Type B pancreatic cell (in vitro differentiated cells): Measurements from ENCODE around the gene GPD1L. TPM values are rescaled to one million over a fixed set of nuclear protein-coding genes. Genes with fewer than 3 reads are reported as not detected.

ENCODE experiments used
- DNase-seq: peaks from one replicate; pipeline ENCODE4 v3.0.0; 2021; ENCODE audit warnings: mixed read lengths; ENCODE audit not compliant: unreplicated experiment; ENCODE audit errors: extremely low spot score
- H3K27ac Mint-ChIP-seq: 2 replicates; pipeline ENCODE4 v1.8.0; 2021; ENCODE audit warnings: mild to moderate bottlenecking, mixed read lengths
- H3K27me3 Mint-ChIP-seq: 2 replicates; pipeline ENCODE4 v1.8.0; 2021; ENCODE audit warnings: mixed read lengths
- H3K36me3 Mint-ChIP-seq: 2 replicates; pipeline ENCODE4 v1.8.0; 2021; ENCODE audit warnings: mixed read lengths
- H3K4me1 Mint-ChIP-seq: one replicate; pipeline ENCODE4 v1.8.0; 2021; ENCODE audit warnings: mixed read lengths; ENCODE audit not compliant: unreplicated experiment
- H3K4me3 Mint-ChIP-seq: 2 replicates; pipeline ENCODE4 v1.8.0; 2021; ENCODE audit warnings: mild to moderate bottlenecking, mixed read lengths
- H3K9me3 Mint-ChIP-seq: 2 replicates; pipeline ENCODE4 v1.8.0; 2021; ENCODE audit warnings: mixed read lengths
- total RNA-seq: library from RNA; stranded (reverse); gene quantifications from 2 replicates; pipeline ENCODE4 v1.2.1, GENCODE V29; 2021; ENCODE audit warnings: low replicate concordance
- TF ChIP-seq, protein P1 (sequence below): fragments of 200-600 bp; sonication (generic); conservative IDR thresholded peaks from 2 replicates; pipeline ENCODE4 v1.5.0; 2021; ENCODE audit warnings: antibody characterized with exemption, mild to moderate bottlenecking

Gene GPD1L
- total RNA-seq, 1 donor from 2014 or later: 17.5 TPM

DNA sequence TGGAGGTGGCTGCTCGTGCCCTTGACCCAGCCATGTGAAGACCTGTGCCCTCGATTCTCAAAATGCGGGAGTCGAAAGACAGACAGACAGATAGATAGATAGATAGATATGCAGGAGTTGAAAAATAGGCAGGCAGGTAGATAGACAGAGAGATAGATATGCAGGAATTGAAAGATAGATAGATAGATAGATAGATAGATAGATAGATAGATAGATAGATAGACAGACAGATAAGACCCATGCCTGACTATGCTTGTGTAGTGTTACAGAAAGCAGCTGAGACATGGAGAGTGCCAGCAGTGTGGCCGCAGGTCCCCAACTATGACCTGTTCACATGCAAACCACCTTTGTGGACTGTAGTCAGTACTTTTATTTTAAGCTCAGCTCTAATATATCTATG, 17.2 kb downstream of the GPD1L start:
- TF ChIP-seq, protein P1, sequence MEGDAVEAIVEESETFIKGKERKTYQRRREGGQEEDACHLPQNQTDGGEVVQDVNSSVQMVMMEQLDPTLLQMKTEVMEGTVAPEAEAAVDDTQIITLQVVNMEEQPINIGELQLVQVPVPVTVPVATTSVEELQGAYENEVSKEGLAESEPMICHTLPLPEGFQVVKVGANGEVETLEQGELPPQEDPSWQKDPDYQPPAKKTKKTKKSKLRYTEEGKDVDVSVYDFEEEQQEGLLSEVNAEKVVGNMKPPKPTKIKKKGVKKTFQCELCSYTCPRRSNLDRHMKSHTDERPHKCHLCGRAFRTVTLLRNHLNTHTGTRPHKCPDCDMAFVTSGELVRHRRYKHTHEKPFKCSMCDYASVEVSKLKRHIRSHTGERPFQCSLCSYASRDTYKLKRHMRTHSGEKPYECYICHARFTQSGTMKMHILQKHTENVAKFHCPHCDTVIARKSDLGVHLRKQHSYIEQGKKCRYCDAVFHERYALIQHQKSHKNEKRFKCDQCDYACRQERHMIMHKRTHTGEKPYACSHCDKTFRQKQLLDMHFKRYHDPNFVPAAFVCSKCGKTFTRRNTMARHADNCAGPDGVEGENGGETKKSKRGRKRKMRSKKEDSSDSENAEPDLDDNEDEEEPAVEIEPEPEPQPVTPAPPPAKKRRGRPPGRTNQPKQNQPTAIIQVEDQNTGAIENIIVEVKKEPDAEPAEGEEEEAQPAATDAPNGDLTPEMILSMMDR: no peak
- no peaks in the 10 kb centered on the region for H3K27me3 Mint-ChIP-seq
- no peak for DNase-seq
- peaks cover 12% of the 10 kb centered on the region for H3K4me1 Mint-ChIP-seq
- H3K4me3 Mint-ChIP-seq: no peak overlapping the region
- H3K27ac Mint-ChIP-seq: no peak overlapping the region
- no peaks in the 10 kb centered on the region for H3K36me3 Mint-ChIP-seq
- no peaks in the 10 kb centered on the region for H3K9me3 Mint-ChIP-seq

DNA sequence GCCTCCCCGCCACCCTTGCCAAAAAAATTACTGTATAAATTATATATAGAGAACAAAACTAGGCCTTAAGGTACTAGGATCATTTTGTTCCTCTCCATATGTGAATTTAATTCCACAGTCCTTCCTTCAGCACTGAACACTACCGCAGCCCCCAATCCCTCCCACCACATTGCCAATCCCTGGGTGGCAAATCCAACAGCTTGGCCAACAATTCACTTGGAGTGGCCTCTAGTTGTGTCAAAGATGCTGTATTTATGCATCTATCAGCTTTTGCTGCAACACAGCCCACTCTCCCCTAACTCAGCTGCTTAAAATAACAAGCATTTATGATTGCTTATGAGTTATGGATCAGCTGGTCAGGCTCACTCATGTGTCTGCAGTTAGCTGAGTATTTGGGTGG, 18.6 kb downstream of the GPD1L start:
- no peak for DNase-seq
- Mint-ChIP-seq H3K9me3 (no peaks in the 10 kb centered on the region), H3K4me1 (peaks cover 25% of the 10 kb centered on the region), H3K27ac (no peak overlapping the region), H3K27me3 (no peaks in the 10 kb centered on the region), H3K36me3 (no peaks in the 10 kb centered on the region), H3K4me3 (no peak overlapping the region)
- TF ChIP-seq, protein P1: no peak

DNA sequence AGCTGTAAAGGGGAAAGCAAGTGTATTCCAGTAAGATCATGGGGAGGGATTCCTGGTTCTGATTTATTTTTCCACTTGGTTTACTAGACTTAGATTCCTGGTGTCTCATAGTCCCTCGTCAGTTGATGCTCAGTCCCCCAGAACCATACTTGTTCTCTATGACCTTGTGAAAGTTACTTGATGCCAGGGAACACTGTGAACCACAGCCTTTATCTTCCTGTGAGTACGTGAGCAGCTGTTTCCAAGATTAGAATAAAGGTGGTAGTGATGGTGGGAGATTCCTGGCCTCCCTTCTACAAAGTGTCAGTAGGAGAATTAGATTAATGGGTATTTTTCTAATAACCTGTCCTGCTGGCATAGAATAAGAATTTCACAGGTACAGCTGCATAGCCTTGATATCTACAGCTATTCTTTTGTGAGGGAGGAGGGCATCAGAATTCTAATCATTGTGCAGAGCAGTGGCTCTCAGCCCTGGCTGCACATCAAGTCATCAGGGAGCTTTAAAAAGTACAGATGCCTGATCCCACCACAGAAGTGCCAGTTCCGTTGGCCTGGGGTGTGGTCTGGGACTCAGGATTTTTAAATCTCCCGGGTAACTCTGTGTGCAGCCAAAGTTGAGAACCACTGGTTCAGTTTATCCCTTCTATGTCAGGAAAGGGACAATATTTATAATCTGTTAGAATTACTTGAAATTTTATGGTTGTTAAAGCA, 20.0 kb downstream of the GPD1L start:
- peaks cover 30% of the 10 kb centered on the region for H3K4me1 Mint-ChIP-seq
- no peak overlapping the region for H3K4me3 Mint-ChIP-seq
- DNase-seq: no peak
- no peak overlapping the region for H3K27ac Mint-ChIP-seq
- no peaks in the 10 kb centered on the region for H3K27me3 Mint-ChIP-seq
- TF ChIP-seq, protein P1: no peak
- no peaks in the 10 kb centered on the region for H3K9me3 Mint-ChIP-seq
- peaks cover 5% of the 10 kb centered on the region for H3K36me3 Mint-ChIP-seq

DNA sequence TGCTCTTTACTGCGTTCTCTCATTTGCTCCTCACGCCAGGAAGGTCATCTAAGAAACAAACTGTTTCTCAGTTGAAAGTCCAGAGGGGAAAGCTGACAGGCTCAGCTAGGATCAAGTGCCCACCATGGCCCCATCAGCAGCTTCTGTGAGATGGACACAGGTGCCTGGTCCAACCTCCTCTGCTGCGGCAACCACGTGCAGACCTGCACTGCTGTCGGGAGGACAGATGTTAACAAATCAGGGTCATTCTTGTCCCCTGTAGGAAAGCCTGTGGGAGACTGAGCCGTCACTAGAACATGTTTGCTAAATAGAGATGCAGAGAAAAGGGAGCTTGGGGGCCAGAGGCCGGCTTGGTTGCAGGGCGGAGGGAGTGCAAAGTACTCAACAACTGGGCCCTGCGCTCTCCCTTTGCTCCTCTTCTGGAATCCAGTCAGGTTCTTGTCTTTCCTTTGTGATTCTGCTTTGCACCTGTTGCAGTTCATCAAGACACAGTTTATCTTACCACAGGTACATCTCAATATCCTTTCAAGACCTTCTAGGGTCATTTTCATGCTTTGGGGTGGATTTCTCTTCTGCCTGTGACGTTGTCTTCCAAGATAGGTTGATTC, 20.9 kb downstream of the GPD1L start:
- no peak overlapping the region for H3K27ac Mint-ChIP-seq
- H3K4me1 Mint-ChIP-seq: peaks cover 33% of the 10 kb centered on the region
- H3K4me3 Mint-ChIP-seq: no peak overlapping the region
- no peak for DNase-seq
- no peaks in the 10 kb centered on the region for H3K9me3 Mint-ChIP-seq
- no peaks in the 10 kb centered on the region for H3K27me3 Mint-ChIP-seq
- TF ChIP-seq, protein P1: no peak
- peaks cover 6% of the 10 kb centered on the region for H3K36me3 Mint-ChIP-seq

DNA sequence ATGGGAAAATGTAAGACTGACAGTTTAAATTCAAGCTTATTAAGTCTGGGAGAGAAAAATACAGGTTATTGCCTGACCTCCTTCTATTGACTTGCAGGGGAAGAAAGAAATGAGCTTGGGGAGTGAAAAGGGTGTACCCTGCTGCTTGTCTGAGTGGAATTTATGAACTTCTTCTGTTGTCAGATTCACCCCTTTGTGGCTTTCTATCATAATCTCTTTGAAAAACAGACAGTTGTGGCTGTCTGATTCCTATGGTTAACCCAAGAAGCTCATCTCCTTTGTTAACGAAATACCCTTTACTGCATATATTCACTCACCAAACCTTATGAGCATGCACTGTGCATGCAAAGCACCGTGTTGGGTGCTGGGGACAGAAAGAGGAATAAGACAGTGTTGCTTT, 22.5 kb downstream of the GPD1L start:
- Mint-ChIP-seq H3K9me3 (no peaks in the 10 kb centered on the region), H3K27ac (no peak overlapping the region), H3K4me1 (peaks cover 33% of the 10 kb centered on the region), H3K27me3 (no peaks in the 10 kb centered on the region), H3K4me3 (no peak overlapping the region), H3K36me3 (peaks cover 6% of the 10 kb centered on the region)
- no peak for DNase-seq
- TF ChIP-seq, protein P1: no peak
